ENCODE data around the gene PTTG2.
"Not testable (repeated sequence)": the region's sequence is repeated elsewhere in the genome, so short reads cannot be mapped to it uniquely, and the experiment has no call there.

Gene PTTG2

GRCh38 chr4:37953620-37954293, 6.4 kb upstream of the PTTG2 start:
- no peak for DNase-seq
- intact Hi-C loops (cut with DNase I): no loop called here

GRCh38 chr4:37956941-37957340, 3.3 kb upstream of the PTTG2 start:
- no peak for DNase-seq
- intact Hi-C loops (cut with DNase I): no loop called here

- DNase-seq: no peak
- intact Hi-C loops (cut with DNase I): no loop called here
Measured at GRCh38 chr4:37958932-37959331, 1.3 kb upstream of the PTTG2 start.

- intact Hi-C loops (cut with DNase I): no loop called here
- DNase-seq: no peak
Measured at GRCh38 chr4:37960679-37961450, 667 bp downstream of the PTTG2 start.

- intact Hi-C loops (cut with DNase I): no loop called here
- DNase-seq: no peak
Measured at GRCh38 chr4:37964734-37965457, 4.7 kb downstream of the PTTG2 start.

GRCh38 chr4:37966044-37966443, 5.8 kb downstream of the PTTG2 start:
- intact Hi-C loops (cut with DNase I): no loop called here
- DNase-seq: no peak

- intact Hi-C loops (cut with DNase I): no loop called here
- no peak for DNase-seq
Measured at GRCh38 chr4:37967736-37968135, 7.5 kb downstream of the PTTG2 start.

GRCh38 chr4:37968747-37969146, 8.5 kb downstream of the PTTG2 start:
- intact Hi-C loops (cut with DNase I): no loop called here
- DNase-seq: no peak

GRCh38 chr4:37970702-37971101, 10.5 kb downstream of the PTTG2 start:
- DNase-seq: peak in 1 of 10 donors; percentile 71
- intact Hi-C loops (cut with DNase I): no loop called here

GRCh38 chr4:37971202-37971601, 11.0 kb downstream of the PTTG2 start:
- intact Hi-C loops (cut with DNase I): no loop called here
- DNase-seq: no peak

- DNase-seq: no peak
- intact Hi-C loops (cut with DNase I): no loop called here
Measured at GRCh38 chr4:37973441-37973840, 13.2 kb downstream of the PTTG2 start.

- not testable (repeated sequence) for DNase-seq
- intact Hi-C loops (cut with DNase I): loop anchor here (5.0 kb wide), 2 partner anchors 83 to 173 kb away; partner anchors contain the start of gene TBC1D1
Measured at GRCh38 chr4:37975321-37975822, 15.2 kb downstream of the PTTG2 start.

- intact Hi-C loops (cut with DNase I): loop anchor here (5.0 kb wide), 2 partner anchors 84 to 174 kb away; partner anchors contain the start of gene TBC1D1
- no peak for DNase-seq
Measured at GRCh38 chr4:37976507-37976906, 16.3 kb downstream of the PTTG2 start.

- DNase-seq: peak in 9 of 10 donors; percentile 30 to 92 (median 49)
- intact Hi-C loops (cut with DNase I): loop anchor here (5.0 kb wide), 2 partner anchors 85 to 175 kb away; partner anchors contain the start of gene TBC1D1
Measured at GRCh38 chr4:37976991-37977470, 16.8 kb downstream of the PTTG2 start.

- DNase-seq: peak; percentile 36 to 96 (median 70)
- intact Hi-C loops (cut with DNase I): loop anchor here (5.0 kb wide), 2 partner anchors 85 to 175 kb away; partner anchors contain the start of gene TBC1D1
Measured at GRCh38 chr4:37977471-37978247, 17.5 kb downstream of the PTTG2 start.

- intact Hi-C loops (cut with DNase I): loop anchor here (5.0 kb wide), 2 partner anchors 86 to 176 kb away; partner anchors contain the start of gene TBC1D1
- DNase-seq: no peak
Measured at GRCh38 chr4:37978248-37978924, 18.2 kb downstream of the PTTG2 start.

- intact Hi-C loops (cut with DNase I): loop anchor here (10.0 kb wide), 1 partner anchor 55 kb away; no protein-coding TSS in a partner anchor
- DNase-seq: no peak
Measured at GRCh38 chr4:37980246-37980645, 20.0 kb downstream of the PTTG2 start.

GRCh38 chr4:37981425-37981824, 21.2 kb downstream of the PTTG2 start:
- intact Hi-C loops (cut with DNase I): loop anchor here (10.0 kb wide), 1 partner anchor 53 kb away; no protein-coding TSS in a partner anchor
- DNase-seq: no peak
